ENCODE results near the gene CPHXL.

DNA sequence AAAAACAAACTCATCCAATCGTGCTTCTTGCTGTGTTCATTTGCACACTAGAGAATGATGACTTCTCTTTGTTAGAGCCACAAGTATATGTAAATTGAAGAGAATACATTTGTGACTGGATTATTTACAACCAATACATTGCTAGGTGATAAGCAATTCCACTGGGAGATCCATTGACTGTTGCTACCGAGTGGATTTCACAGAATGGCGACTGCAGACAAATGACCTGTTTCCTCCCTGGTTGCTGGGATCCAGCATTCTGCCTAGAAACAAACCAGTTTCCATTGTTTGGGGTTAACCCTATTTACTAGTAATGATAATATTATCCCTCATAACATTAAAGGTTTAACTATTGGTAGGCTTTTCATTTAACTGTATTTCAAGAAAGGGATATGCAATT lies 36.9 kb upstream of the CPHXL start:
- TF ChIP-seq, protein P1, sequence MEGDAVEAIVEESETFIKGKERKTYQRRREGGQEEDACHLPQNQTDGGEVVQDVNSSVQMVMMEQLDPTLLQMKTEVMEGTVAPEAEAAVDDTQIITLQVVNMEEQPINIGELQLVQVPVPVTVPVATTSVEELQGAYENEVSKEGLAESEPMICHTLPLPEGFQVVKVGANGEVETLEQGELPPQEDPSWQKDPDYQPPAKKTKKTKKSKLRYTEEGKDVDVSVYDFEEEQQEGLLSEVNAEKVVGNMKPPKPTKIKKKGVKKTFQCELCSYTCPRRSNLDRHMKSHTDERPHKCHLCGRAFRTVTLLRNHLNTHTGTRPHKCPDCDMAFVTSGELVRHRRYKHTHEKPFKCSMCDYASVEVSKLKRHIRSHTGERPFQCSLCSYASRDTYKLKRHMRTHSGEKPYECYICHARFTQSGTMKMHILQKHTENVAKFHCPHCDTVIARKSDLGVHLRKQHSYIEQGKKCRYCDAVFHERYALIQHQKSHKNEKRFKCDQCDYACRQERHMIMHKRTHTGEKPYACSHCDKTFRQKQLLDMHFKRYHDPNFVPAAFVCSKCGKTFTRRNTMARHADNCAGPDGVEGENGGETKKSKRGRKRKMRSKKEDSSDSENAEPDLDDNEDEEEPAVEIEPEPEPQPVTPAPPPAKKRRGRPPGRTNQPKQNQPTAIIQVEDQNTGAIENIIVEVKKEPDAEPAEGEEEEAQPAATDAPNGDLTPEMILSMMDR (IDR thresholded peaks at IDR 0.05 in 2 of 3, conservative IDR thresholded peaks at IDR 0.05 in 1 of 3; ENCODE audit: borderline replicate concordance in 1 of 3, insufficient read depth in 1 of 3, low read depth in 2 of 3, low read length in 2 of 3), result no peak
- TF ChIP-seq, protein P2, sequence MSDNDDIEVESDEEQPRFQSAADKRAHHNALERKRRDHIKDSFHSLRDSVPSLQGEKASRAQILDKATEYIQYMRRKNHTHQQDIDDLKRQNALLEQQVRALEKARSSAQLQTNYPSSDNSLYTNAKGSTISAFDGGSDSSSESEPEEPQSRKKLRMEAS (IDR thresholded peaks at IDR 0.05), result no peak
- TF ChIP-seq, protein P3, sequence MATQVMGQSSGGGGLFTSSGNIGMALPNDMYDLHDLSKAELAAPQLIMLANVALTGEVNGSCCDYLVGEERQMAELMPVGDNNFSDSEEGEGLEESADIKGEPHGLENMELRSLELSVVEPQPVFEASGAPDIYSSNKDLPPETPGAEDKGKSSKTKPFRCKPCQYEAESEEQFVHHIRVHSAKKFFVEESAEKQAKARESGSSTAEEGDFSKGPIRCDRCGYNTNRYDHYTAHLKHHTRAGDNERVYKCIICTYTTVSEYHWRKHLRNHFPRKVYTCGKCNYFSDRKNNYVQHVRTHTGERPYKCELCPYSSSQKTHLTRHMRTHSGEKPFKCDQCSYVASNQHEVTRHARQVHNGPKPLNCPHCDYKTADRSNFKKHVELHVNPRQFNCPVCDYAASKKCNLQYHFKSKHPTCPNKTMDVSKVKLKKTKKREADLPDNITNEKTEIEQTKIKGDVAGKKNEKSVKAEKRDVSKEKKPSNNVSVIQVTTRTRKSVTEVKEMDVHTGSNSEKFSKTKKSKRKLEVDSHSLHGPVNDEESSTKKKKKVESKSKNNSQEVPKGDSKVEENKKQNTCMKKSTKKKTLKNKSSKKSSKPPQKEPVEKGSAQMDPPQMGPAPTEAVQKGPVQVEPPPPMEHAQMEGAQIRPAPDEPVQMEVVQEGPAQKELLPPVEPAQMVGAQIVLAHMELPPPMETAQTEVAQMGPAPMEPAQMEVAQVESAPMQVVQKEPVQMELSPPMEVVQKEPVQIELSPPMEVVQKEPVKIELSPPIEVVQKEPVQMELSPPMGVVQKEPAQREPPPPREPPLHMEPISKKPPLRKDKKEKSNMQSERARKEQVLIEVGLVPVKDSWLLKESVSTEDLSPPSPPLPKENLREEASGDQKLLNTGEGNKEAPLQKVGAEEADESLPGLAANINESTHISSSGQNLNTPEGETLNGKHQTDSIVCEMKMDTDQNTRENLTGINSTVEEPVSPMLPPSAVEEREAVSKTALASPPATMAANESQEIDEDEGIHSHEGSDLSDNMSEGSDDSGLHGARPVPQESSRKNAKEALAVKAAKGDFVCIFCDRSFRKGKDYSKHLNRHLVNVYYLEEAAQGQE (IDR thresholded peaks at IDR 0.05; ENCODE audit: low read depth), result no peak

Data from HCT116 (cell line).